HEK293T (cell line): ENCODE measurements around the gene SMIM1.

Experiments
- ARNT ChIP-seq: fragments of 450-650 bp; IDR thresholded peaks from 2 replicates; pipeline ENCODE4 v1.6.1; 2017; ENCODE audit warnings: mild to moderate bottlenecking
- CTBP1 ChIP-seq: fragments of 450-650 bp; IDR thresholded peaks from 2 replicates; pipeline ENCODE4 v1.6.1; 2016; ENCODE audit warnings: borderline replicate concordance
- ELF4 ChIP-seq: fragments of 450-650 bp; IDR thresholded peaks from 2 replicates; pipeline ENCODE4 v1.6.1; 2017; ENCODE audit warnings: antibody characterized with exemption
- FOXA1 ChIP-seq: fragments of 450-650 bp; IDR thresholded peaks from 2 replicates; pipeline ENCODE4 v1.6.1; 2016; ENCODE audit warnings: mild to moderate bottlenecking
- FOXK2 ChIP-seq: fragments of 450-650 bp; IDR thresholded peaks from 2 replicates; pipeline ENCODE4 v1.6.1; 2016; ENCODE audit warnings: mild to moderate bottlenecking
- FOXM1 ChIP-seq: fragments of 450-650 bp; IDR thresholded peaks from 2 replicates; pipeline ENCODE4 v1.6.1; 2017; ENCODE audit warnings: mild to moderate bottlenecking, borderline replicate concordance
- HDGF ChIP-seq: fragments of 450-650 bp; IDR thresholded peaks from 2 replicates; pipeline ENCODE4 v1.6.1; 2017; ENCODE audit warnings: antibody characterized with exemption, borderline replicate concordance
- SP1 ChIP-seq: fragments of 450-650 bp; IDR thresholded peaks from 2 replicates; pipeline ENCODE4 v1.6.1; 2017

GRCh38 chr1:3743421-3743820, 29.1 kb upstream of the SMIM1 start:
- no peak for TF ChIP-seq FOXA1
- no peak for TF ChIP-seq FOXK2
- TF ChIP-seq FOXM1: no peak
- TF ChIP-seq ARNT: no peak
- no peak for TF ChIP-seq SP1
- TF ChIP-seq CTBP1: no peak
- no peak for TF ChIP-seq ELF4
- no peak for TF ChIP-seq HDGF
